Measurements from ENCODE around the gene NLGN4X.

NLGN4X gene

DNA sequence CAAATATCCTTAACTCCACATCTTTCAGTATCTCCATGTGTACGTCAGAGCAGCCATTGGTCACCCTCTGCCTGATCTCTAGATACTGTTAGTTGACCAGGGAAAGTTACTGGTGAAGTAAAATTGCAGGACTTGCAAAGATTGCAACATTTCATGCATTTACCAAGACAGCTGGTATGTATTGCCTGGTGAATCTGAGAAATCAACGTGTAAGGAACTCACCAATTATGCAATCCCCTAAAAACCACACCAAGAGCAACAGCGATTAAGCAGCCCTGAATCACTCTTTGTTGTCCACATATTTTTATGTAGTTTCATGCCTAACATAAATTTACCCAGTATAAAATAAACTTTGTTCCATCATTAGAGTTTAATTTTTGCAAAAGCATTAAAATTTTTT is 271.2 kb downstream of the NLGN4X start:
- no peaks in the 10 kb centered on the region for H4K20me1 ChIP-seq (ENCODE audit: insufficient read depth, low read length)
- H3K9me2 ChIP-seq (ENCODE audit: low read depth, low read length), result no peaks in the 10 kb centered on the region
- no peaks in the 10 kb centered on the region for H3F3A ChIP-seq (ENCODE audit: insufficient read depth, low read length)
- no peak overlapping the region for H3K9ac ChIP-seq (ENCODE audit: low read length)
- H2AFZ ChIP-seq (ENCODE audit: low read length), result no peak overlapping the region
- TF ChIP-seq EZH2 (IDR thresholded peaks at IDR 0.05; ENCODE audit: borderline replicate concordance, low read length), result no peak
- TF ChIP-seq, protein P1, sequence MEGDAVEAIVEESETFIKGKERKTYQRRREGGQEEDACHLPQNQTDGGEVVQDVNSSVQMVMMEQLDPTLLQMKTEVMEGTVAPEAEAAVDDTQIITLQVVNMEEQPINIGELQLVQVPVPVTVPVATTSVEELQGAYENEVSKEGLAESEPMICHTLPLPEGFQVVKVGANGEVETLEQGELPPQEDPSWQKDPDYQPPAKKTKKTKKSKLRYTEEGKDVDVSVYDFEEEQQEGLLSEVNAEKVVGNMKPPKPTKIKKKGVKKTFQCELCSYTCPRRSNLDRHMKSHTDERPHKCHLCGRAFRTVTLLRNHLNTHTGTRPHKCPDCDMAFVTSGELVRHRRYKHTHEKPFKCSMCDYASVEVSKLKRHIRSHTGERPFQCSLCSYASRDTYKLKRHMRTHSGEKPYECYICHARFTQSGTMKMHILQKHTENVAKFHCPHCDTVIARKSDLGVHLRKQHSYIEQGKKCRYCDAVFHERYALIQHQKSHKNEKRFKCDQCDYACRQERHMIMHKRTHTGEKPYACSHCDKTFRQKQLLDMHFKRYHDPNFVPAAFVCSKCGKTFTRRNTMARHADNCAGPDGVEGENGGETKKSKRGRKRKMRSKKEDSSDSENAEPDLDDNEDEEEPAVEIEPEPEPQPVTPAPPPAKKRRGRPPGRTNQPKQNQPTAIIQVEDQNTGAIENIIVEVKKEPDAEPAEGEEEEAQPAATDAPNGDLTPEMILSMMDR (IDR thresholded peaks at IDR 0.05; ENCODE audit: low read length), result no peak
- no peaks in the 10 kb centered on the region for H3K79me2 ChIP-seq (ENCODE audit: insufficient read depth, low read length)
- no peak overlapping the region for H3K4me2 ChIP-seq (ENCODE audit: low read length)
- H3K27me3 ChIP-seq (ENCODE audit: insufficient read depth, low read length), result no peaks in the 10 kb centered on the region
- no peak overlapping the region for H3K27ac ChIP-seq (ENCODE audit: low read depth, low read length, poor library complexity, severe bottlenecking)
- no peaks in the 10 kb centered on the region for H3K4me1 ChIP-seq (ENCODE audit: insufficient read depth, low read length, severe bottlenecking)
- no peaks in the 10 kb centered on the region for H3K9me3 ChIP-seq (ENCODE audit: low read length)
- no peak overlapping the region for H3K4me3 ChIP-seq (ENCODE audit: low read depth, low read length, poor library complexity, severe bottlenecking)
- H3K36me3 ChIP-seq (ENCODE audit: insufficient read depth, low read length), result no peaks in the 10 kb centered on the region

DNA sequence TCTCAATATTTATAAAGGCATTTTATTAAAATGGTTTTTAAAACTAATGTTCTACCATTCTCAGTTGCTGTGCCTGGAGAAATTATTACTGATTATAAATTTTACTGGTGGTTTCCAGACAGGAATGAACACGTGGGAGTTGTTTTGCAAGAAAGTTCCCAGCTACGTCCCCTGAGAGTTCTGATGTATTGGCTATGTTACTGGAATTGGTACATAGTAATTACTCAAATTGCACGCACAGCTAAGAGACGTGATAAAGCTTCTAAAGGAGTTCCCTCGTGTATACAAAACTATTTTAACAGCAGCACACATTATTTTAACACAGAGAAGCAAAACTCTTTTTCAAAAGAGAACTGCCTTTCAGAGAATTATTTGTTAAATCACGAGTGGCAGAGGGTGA is 292.2 kb downstream of the NLGN4X start:
- no peaks in the 10 kb centered on the region for H3K9me3 ChIP-seq (ENCODE audit: low read length)
- no peaks in the 10 kb centered on the region for H3F3A ChIP-seq (ENCODE audit: insufficient read depth, low read length)
- no peak overlapping the region for H3K4me2 ChIP-seq (ENCODE audit: low read length)
- H3K9ac ChIP-seq (ENCODE audit: low read length), result no peak overlapping the region
- H4K20me1 ChIP-seq (ENCODE audit: insufficient read depth, low read length), result no peaks in the 10 kb centered on the region
- no peaks in the 10 kb centered on the region for H3K27me3 ChIP-seq (ENCODE audit: insufficient read depth, low read length)
- no peak overlapping the region for H3K4me3 ChIP-seq (ENCODE audit: low read depth, low read length, poor library complexity, severe bottlenecking)
- H2AFZ ChIP-seq (ENCODE audit: low read length), result no peak overlapping the region
- TF ChIP-seq, protein P1 (IDR thresholded peaks at IDR 0.05; ENCODE audit: low read length), result no peak
- no peaks in the 10 kb centered on the region for H3K9me2 ChIP-seq (ENCODE audit: low read depth, low read length)
- no peaks in the 10 kb centered on the region for H3K4me1 ChIP-seq (ENCODE audit: insufficient read depth, low read length, severe bottlenecking)
- H3K27ac ChIP-seq (ENCODE audit: low read depth, low read length, poor library complexity, severe bottlenecking), result no peak overlapping the region
- H3K79me2 ChIP-seq (ENCODE audit: insufficient read depth, low read length), result no peaks in the 10 kb centered on the region
- H3K36me3 ChIP-seq (ENCODE audit: insufficient read depth, low read length), result no peaks in the 10 kb centered on the region

GRCh38 chrX:5928224-5928623 is 300.4 kb downstream of the NLGN4X start:
- H3K9me2 ChIP-seq (ENCODE audit: low read depth, low read length), result no peaks in the 10 kb centered on the region
- H3K4me3 ChIP-seq (ENCODE audit: low read depth, low read length, poor library complexity, severe bottlenecking), result no peak overlapping the region

More at GRCh38 chrX:5928224-5928623, 300.4 kb downstream of the NLGN4X start:
- no peaks in the 10 kb centered on the region for H3F3A ChIP-seq (ENCODE audit: insufficient read depth, low read length)
- TF ChIP-seq EZH2 (IDR thresholded peaks at IDR 0.05; ENCODE audit: borderline replicate concordance, low read length), result no peak
- TF ChIP-seq, protein P1 (IDR thresholded peaks at IDR 0.05; ENCODE audit: low read length), result no peak
- no peaks in the 10 kb centered on the region for H4K20me1 ChIP-seq (ENCODE audit: insufficient read depth, low read length)
- H3K4me2 ChIP-seq (ENCODE audit: low read length), result no peak overlapping the region
- no peaks in the 10 kb centered on the region for H3K79me2 ChIP-seq (ENCODE audit: insufficient read depth, low read length)
- H3K9me3 ChIP-seq (ENCODE audit: low read length), result no peaks in the 10 kb centered on the region
- H3K9ac ChIP-seq (ENCODE audit: low read length), result no peak overlapping the region
- H3K4me1 ChIP-seq (ENCODE audit: insufficient read depth, low read length, severe bottlenecking), result no peaks in the 10 kb centered on the region
- no peaks in the 10 kb centered on the region for H3K36me3 ChIP-seq (ENCODE audit: insufficient read depth, low read length)
- no peak overlapping the region for H2AFZ ChIP-seq (ENCODE audit: low read length)
- H3K27me3 ChIP-seq (ENCODE audit: insufficient read depth, low read length), result no peaks in the 10 kb centered on the region
- no peak overlapping the region for H3K27ac ChIP-seq (ENCODE audit: low read depth, low read length, poor library complexity, severe bottlenecking)

All from OCI-LY1 (cell line).